K562 (cell line): ENCODE data around the gene AIFM3. TPM values are rescaled to one million over a fixed set of nuclear protein-coding genes. Genes with fewer than 3 reads are reported as not detected.

ENCODE experiments used
- CBX5 ChIP-seq: IDR thresholded peaks from 2 replicates; pipeline ENCODE4 v1.6.1; 2014; ENCODE audit warnings: low read depth, borderline replicate concordance
- CEBPB ChIP-seq: fragments of 450-650 bp; IDR thresholded peaks from 2 replicates; pipeline ENCODE4 v1.6.1; 2016; ENCODE audit warnings: missing genetic modification characterization, missing compliant biosample characterization
- ELF4 ChIP-seq: fragments of 450-650 bp; formaldehyde crosslinking; IDR thresholded peaks from 2 replicates; pipeline ENCODE4 v1.4.0; 2022; ENCODE audit warnings: missing genetic modification characterization
- FOXO4 ChIP-seq: fragments of 450-650 bp; formaldehyde crosslinking; IDR thresholded peaks from 2 replicates; pipeline ENCODE4 v1.4.0; 2020; ENCODE audit warnings: mild to moderate bottlenecking, moderate library complexity
- GABPB1 ChIP-seq: sonication (generic); formaldehyde crosslinking; IDR thresholded peaks from 2 replicates; pipeline ENCODE4 v1.8.0; 2022; ENCODE audit warnings: mild to moderate bottlenecking, missing genetic modification reagents
- HMG20A ChIP-seq: fragments of 450-650 bp; formaldehyde crosslinking; conservative IDR thresholded peaks from 2 replicates; pipeline ENCODE4 v1.4.0; 2020; ENCODE audit warnings: mild to moderate bottlenecking, mixed read lengths
- HOXB6 ChIP-seq: fragments of 250-450 bp; sonication (Bioruptor Pico); IDR thresholded peaks from 2 replicates; pipeline ENCODE4 v1.5.1; 2022; ENCODE audit warnings: mild to moderate bottlenecking, borderline replicate concordance
- PRMT5 ChIP-seq: sonication (generic); formaldehyde crosslinking; IDR thresholded peaks from 2 replicates; pipeline ENCODE4 v1.5.0; 2020; ENCODE audit warnings: missing genetic modification reagents
- RERE ChIP-seq: sonication (generic); formaldehyde crosslinking; IDR thresholded peaks from 2 replicates; pipeline ENCODE4 v1.8.0; 2023; ENCODE audit warnings: missing genetic modification reagents, mild to moderate bottlenecking, borderline replicate concordance
- TFAP4 ChIP-seq: sonication (generic); formaldehyde crosslinking; IDR thresholded peaks from 2 replicates; pipeline ENCODE4 v1.8.0; 2022; ENCODE audit warnings: missing genetic modification reagents, mild to moderate bottlenecking, moderate library complexity, borderline replicate concordance
- ZBTB2 ChIP-seq: fragments of 450-650 bp; IDR thresholded peaks from 2 replicates; pipeline ENCODE4 v1.6.1; 2016; ENCODE audit warnings: antibody characterized with exemption
- ZFP91 ChIP-seq: sonication (generic); formaldehyde crosslinking; IDR thresholded peaks from 2 replicates; pipeline ENCODE4 v1.8.0; 2022; ENCODE audit warnings: mild to moderate bottlenecking, missing genetic modification reagents
- ZNF398 ChIP-seq: fragments of 250-450 bp; sonication (Bioruptor Pico); IDR thresholded peaks from 2 replicates; pipeline ENCODE4 v1.8.0; 2021; ENCODE audit warnings: moderate library complexity, mild to moderate bottlenecking, inconsistent platforms
- polyA plus RNA-seq, 8 experiments: library from polyadenylated mRNA; depleted of rRNA in 4 of 8; stranded (reverse) in 5 of 8; unstranded in 3 of 8; fragments of >200 nt; fragmentation: Nextera tagmentation in 2 of 8; fragmentation: Illumina TruSeq in 1 of 8; extraction: Ambion mirVana in 2 of 8; extraction: Trizol in 1 of 8; gene quantifications; 2 replicates each; pipeline versions ENCODE4 v1.2.1 to v1.2.3, GENCODE V29; 2011 to 2014; ENCODE audit warnings: inconsistent platforms in 1 of 8, missing spikeins in 1 of 8
- total RNA-seq, 7 experiments: library from RNA; depleted of rRNA in 6 of 7; stranded (reverse); fragments of >200 nt in 6 of 7; fragmentation: Illumina TruSeq in 2 of 7; extraction: Trizol in 2 of 7; gene quantifications; 2 replicates each; pipeline versions ENCODE4 v1.2.1 to v1.2.3, GENCODE V29; 2011 to 2021; ENCODE audit warnings: low replicate concordance in 1 of 7

AIFM3 gene
- total and polyA plus RNA-seq, 9 of the 15 experiments (the other 6 are each of a cell fraction or from before 2014, with no cell fraction given): 0.03 to 0.20 (median 0.07) TPM; not detected in 1

- TF ChIP-seq PRMT5 (CRISPR knock-in tag) (no peak), GABPB1 (CRISPR knock-in tag) (no peak), HMG20A (CRISPR knock-in tag) (no peak), ELF4 (CRISPR knock-in tag) (no peak), CEBPB (tag) (no peak), CBX5 (no peak), FOXO4 (no peak), RERE (CRISPR knock-in tag) (peak; percentile 91), HOXB6 (CRISPR knock-in tag) (0 out of 2 replicates have a peak, but pooled peaks have one; percentile 36), ZBTB2 (no peak), ZNF398 (no peak), TFAP4 (CRISPR knock-in tag) (no peak), ZFP91 (CRISPR knock-in tag) (no peak; the same call in 1 of the 2 replicates)
Observed at GRCh38 chr22:20968281-20968977, 1.4 kb downstream of the AIFM3 start (continued).
